T-helper 1 cell treated with Interleukin-12 subunit alpha and Interleukin-12 subunit beta and Interleukin-4 antibody, amounts not matched to agents 30 ng/mL and 1 ng/mL, for 36 hours (primary cell): ENCODE data around the gene PRPF4. TPM values are rescaled to one million over a fixed set of nuclear protein-coding genes. Genes with fewer than 3 reads are reported as not detected.
"Not testable (repeated sequence)": the region's sequence is repeated elsewhere in the genome, so short reads cannot be mapped to it uniquely, and the experiment has no call there.

Experiments
- intact Hi-C: fragments of 100-400 bp; cut with micrococcal nuclease; formaldehyde crosslinking; loops from one replicate; pipeline ENCODE4 v1.15.1; 2024
- total RNA-seq: library from RNA; stranded (reverse); gene quantifications from 2 replicates; pipeline ENCODE4 v1.2.3, GENCODE V29; 2022

PRPF4 gene
- total RNA-seq, 1 donor from 2014 or later, result 34.8 TPM

- intact Hi-C loops, result no loop called here
Observed at GRCh38 chr9:113267911-113268566, 7.4 kb upstream of the PRPF4 start.

DNA sequence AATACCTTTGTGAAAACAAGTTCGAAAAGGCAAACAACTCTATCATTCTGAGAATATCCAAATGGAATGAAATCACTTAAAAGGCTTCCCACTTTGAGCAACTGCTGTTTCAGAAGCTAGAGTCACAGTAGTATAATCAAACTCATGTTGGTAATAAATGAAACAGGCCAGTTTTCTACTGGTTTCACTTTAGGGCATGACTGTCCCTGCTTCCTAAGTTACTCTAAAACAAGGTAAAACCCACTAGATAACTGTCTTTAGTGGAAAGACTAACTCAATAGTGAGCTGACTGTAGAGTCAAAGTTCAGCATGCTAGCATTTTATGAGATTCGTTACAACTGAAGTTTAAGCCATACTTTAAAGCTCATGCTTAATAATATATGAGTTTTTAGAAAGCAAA is 6.1 kb upstream of the PRPF4 start:
- intact Hi-C loops, result no loop called here

DNA sequence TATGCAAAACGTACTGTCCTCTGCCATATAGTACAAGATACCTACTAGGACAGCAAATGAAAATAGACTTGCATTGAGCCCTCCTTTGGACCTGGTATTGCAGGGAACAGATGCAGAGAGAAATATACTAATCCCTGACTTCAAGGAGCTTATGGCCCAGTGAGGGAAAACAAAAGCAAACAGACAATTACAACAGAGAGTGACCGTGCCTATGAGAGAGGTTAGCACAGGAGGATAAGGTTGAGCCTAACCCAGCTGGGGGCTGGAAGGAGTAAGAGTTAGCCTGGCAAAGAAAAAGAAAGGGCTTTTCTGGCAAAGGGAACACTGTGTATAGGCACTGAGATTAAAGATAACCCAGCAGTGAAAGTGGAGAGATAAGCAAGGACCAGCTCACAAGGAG is 5.6 kb upstream of the PRPF4 start:
- intact Hi-C loops, result loop anchor here (10.0 kb wide), 1 partner anchor 1605 kb away; the partner anchor contains the start of gene GNG10

- intact Hi-C loops, result loop anchor here (1.0 to 10.0 kb wide), 18 partner anchors 35 to 1792 kb away; partner anchors contain the start of genes ALAD, C9orf43, DNAJC25 and FKBP15
Observed at GRCh38 chr9:113274474-113275156, 843 bp upstream of the PRPF4 start.

DNA sequence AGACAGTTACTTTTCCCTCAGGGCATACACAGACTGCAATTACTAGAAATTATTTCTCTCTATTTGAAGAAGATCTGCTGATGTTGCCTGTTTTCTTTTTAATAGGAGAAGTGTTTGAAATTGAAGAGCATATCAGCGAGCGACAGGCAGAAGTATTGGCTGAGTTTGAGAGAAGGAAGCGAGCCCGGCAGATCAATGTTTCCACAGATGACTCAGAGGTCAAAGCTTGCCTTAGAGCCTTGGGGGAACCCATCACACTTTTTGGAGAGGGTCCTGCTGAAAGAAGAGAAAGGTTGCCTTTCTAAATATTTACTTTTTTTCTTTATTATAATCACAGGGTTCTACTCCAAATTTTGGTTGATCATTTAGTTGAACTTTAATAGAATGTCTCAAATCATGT is 3.4 kb downstream of the PRPF4 start:
- intact Hi-C loops, result loop anchor here (5.0 to 10.0 kb wide), 2 partner anchors 1093 to 1614 kb away; partner anchors contain the start of gene GNG10

GRCh38 chr9:113281356-113281755 is 5.9 kb downstream of the PRPF4 start:
- intact Hi-C loops, result no loop called here

- intact Hi-C loops, result no loop called here
Observed at GRCh38 chr9:113289091-113289490, 13.6 kb downstream of the PRPF4 start.

GRCh38 chr9:113290052-113290607 is 14.7 kb downstream of the PRPF4 start:
- intact Hi-C loops, result no loop called here

GRCh38 chr9:113293285-113293878 is 17.9 kb downstream of the PRPF4 start:
- intact Hi-C loops, result no loop called here

DNA sequence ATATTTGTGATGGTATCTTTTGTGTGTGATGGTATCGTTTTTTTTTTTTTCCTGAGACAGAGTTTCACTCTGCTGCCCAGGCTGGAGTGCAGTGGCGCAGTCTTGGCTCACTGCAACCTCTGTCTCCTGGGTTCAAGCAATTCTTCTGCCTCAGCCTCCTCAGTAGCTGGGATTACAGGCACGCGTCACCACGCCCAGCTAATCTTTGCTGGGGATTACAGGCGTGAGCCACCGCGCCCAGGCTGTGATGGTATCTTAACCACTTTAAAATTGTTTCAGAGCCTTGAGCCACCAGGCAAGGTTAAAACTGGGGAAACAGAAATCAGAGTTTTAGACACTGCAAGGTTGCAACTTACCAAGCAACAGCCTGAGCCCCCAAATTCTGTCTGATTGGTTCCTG is 20.8 kb downstream of the PRPF4 start:
- intact Hi-C loops, result not testable (repeated sequence)

DNA sequence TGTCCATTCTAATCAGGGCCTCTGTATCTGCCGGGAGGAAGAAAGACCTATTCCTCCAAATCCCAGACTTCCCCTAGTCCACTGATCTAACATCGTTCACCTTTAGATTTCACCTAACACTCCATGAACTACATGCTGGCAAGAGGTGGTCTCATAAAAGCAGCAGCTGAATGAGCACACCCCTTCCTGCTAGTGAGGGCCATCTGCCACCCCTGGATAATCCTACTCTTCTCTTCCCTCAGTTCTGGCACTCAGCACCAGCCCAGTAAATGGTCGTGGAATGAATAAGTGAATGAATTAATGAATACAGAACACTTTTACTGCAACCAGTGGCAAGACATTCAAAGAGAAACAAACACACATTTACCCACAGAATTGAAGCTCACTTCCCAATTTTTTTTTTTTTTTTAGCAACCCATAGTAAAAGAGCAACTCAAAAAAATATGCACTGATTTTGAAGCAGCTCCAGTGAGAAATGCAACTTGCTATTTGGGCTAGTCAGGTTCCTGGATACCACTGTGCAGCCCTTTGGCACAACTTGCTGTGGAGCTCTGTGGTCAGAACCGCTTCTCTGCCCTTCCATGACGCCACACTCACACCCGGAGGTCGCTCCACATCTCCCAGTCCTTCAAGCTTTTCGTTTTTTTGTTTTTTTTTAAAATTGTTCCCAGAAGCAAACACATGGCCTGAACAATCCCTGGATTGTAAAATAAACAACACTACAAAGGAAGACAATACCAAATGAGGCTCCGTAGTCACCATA is 21.5 kb downstream of the PRPF4 start:
- intact Hi-C loops, result no loop called here

GRCh38 chr9:113298311-113298710 is 22.9 kb downstream of the PRPF4 start:
- intact Hi-C loops, result no loop called here

GRCh38 chr9:113298924-113299770 is 23.7 kb downstream of the PRPF4 start:
- intact Hi-C loops, result no loop called here

DNA sequence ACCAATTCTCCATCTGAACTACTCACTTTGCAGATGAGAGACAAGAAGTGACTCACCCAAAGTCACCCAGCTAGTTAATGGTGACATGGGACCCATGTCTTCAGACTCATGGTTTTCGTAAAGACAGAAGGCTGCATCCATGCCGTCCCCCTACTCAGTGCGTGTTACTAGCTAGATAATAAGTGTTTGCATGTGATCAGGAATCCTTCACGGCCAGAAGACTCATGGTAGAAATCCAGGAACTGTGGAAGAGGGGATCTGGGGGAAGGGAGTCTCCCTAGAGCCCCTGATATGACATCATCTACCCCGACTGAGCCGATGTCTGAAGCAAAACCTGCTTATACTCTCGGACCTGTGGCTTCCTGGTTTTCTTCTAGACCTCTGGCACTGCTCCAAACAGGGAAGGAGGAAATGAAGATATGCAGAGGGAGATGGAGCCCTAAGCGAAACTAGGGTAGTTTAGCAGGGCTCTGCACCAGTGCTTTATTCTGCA is 24.4 kb downstream of the PRPF4 start:
- intact Hi-C loops, result no loop called here

- intact Hi-C loops, result no loop called here
Observed at GRCh38 chr9:113301548-113301947, 26.1 kb downstream of the PRPF4 start.

DNA sequence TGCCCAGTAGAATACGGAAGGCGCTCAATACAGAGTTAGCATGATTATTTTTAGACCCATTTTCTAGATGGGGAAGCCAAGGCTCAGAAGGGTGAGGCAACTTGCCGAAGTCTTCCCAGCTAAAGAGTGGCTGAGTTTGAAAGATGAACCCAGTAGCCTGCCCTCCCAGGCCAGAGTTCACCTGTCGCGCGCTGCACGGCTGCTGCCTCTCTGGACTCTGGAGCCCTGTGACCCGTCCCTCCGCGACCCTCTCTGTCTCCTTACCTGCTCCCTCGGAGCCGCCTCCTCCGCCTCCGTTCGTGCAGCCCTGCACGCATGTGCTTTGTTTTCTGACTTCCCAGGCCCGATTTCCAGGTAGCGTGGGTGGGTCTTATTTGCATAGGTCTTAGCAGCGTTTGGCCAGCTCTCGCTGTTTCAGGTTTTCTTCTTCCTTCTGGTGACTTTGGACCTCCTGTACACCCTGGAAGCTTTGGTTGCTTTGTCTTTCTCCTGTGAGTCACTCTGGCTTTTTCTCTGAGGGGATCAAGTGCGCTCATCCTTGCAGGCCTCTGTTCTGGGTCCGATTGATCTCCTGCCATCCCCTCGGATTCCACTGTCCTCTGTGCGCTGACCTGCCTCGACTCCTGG is 27.4 kb downstream of the PRPF4 start, which contains the start of gene RNF183:
TSS of gene RNF183 (minus strand) at position 585 of the 627 bp plus-strand sequence. CDS start 5,192 bp downstream, outside the sequence.
- intact Hi-C loops, result no loop called here

DNA sequence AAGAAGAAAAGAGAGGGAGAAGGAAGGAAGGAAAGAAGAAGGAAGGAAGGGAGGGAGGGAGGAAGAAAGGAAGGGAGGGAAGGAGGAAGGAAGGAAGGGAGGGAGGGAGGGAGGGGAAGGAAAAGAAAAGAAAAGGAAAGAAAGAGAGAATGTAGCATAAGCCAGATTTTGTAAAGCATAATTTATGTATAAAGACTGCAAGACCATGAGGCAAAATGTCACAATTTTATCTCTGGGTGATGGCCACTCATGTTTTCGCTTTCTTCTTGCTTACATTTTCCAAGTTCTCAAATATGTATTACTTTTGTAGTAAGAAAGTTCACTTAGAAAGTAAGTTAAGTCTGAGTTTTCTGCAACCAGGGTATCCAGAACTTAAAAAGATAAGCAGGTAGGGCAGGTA is 31.1 kb downstream of the PRPF4 start:
- intact Hi-C loops, result no loop called here

DNA sequence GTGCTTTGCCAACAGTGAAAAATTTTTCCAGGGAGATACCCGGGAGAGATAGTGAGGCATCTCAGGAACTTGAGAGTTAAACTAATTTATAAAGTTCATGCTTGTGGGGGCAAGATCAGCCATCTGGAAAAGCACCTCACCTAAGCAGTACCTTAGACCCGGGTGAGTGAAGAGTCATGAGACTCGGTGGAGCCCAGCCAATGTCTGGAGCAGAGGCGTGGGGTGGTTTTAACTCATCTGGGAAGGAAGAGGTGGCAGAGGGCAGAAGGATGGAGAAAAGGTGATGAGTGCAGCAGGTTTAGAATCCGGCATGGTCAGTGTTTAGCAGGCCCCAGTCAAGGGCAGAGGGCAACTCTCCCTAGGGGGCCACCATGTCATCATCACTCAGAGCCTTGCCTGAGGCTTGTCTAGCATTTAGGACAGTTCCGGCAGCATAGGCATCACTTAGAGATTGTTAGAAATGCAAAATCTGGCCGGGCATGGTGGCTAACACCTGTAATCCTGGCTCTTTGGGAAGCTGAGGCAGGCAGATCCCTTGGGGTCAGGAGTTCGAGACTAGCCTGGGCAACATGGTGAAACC is 32.0 kb downstream of the PRPF4 start:
- intact Hi-C loops, result no loop called here

DNA sequence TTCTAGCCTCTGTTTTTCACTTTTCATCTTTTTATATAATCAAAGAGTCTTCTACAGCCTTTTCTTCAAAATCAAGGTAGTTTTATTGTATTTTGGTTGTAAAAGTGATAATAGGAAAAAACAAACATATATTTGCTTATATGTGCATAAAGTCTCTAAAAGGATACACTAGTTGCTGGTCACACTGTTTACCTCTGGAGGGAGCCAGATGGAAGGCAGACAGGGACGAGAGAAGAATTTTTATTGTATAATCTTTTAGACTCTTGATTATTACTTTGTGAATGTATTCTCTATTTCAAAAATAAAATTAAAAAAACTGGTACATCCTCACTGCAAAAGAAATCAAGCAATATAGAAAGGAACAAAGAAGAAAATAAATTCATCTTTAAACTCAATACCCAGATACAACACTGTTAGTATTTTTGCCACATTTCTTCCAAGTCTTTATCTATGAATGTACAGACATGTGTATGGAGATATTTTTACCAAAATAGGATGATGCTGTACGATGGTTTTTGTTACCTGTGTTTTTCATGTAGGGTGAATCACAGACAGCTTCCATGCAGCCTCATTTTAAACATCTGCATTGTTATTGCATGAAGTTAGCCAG is 33.9 kb downstream of the PRPF4 start:
- intact Hi-C loops, result loop anchor here (1.0 kb wide), 6 partner anchors 35 to 349 kb away; partner anchors contain the start of genes ALAD and HDHD3
